Astrocyte of the spinal cord (primary cell): Measurements from ENCODE around the gene SPATA31C1.

Experiments
- DNase-seq: peaks from one replicate; pipeline ENCODE4 v3.0.0; 2011; ENCODE audit warnings: low read depth, low spot score
- H3K4me3 ChIP-seq: 2 replicates; pipeline ENCODE4 v1.5.1; 2011; ENCODE audit warnings: low read depth, mild to moderate bottlenecking, low read length, moderate library complexity
- in situ Hi-C: cut with HindIII; loops from 2 replicates; pipeline ENCODE4 v1.10.0; 2017; ENCODE audit warnings: low sequenced_read_pairs
- TF ChIP-seq, protein P1 (sequence below): IDR thresholded peaks from 2 replicates; pipeline ENCODE4 v1.5.1; 2012; ENCODE audit warnings: low read depth, mild to moderate bottlenecking, low read length, inconsistent platforms

SPATA31C1 gene

DNA sequence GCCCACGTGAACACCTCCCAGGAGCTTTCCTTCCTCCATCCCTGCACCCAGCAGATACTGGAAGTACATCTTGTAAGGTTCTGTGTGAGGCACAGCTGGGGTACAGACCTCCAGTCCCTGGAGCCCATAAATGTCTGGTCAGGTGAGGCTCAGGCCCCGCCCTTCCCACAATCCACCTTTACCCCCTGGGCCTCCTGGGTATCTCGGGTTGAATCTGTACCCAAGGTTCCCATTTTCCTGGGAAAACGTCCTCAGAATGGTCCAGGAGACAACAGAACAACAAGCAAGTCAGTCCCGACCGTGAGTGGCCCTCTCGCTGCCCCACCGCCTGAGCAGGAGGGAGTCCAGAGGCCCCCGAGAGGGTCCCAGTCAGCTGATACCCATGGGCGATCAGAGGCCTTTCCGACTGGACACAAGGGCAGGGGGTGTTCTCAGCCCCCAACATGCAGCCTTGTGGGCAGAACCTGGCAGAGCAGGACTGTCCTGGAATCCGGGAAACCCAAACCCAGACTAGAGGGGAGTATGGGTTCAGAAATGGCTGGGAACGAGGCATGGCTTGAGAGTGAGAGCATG, 30.7 kb upstream of the SPATA31C1 start:
- TF ChIP-seq, protein P1, sequence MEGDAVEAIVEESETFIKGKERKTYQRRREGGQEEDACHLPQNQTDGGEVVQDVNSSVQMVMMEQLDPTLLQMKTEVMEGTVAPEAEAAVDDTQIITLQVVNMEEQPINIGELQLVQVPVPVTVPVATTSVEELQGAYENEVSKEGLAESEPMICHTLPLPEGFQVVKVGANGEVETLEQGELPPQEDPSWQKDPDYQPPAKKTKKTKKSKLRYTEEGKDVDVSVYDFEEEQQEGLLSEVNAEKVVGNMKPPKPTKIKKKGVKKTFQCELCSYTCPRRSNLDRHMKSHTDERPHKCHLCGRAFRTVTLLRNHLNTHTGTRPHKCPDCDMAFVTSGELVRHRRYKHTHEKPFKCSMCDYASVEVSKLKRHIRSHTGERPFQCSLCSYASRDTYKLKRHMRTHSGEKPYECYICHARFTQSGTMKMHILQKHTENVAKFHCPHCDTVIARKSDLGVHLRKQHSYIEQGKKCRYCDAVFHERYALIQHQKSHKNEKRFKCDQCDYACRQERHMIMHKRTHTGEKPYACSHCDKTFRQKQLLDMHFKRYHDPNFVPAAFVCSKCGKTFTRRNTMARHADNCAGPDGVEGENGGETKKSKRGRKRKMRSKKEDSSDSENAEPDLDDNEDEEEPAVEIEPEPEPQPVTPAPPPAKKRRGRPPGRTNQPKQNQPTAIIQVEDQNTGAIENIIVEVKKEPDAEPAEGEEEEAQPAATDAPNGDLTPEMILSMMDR, result no peak
- in situ Hi-C loops, result no loop called here
- no peak overlapping the region for H3K4me3 ChIP-seq
- no peak for DNase-seq

GRCh38 chr9:87887661-87888480, 29.9 kb upstream of the SPATA31C1 start:
- H3K4me3 ChIP-seq, result no peak overlapping the region
- DNase-seq, result no peak
- in situ Hi-C loops, result no loop called here
- TF ChIP-seq, protein P1, result no peak

- H3K4me3 ChIP-seq, result no peak overlapping the region
- no peak for DNase-seq
- TF ChIP-seq, protein P1, result no peak
- in situ Hi-C loops, result no loop called here
These were observed 29.3 kb upstream of the SPATA31C1 start for GRCh38 chr9:87888501-87888900.

DNA sequence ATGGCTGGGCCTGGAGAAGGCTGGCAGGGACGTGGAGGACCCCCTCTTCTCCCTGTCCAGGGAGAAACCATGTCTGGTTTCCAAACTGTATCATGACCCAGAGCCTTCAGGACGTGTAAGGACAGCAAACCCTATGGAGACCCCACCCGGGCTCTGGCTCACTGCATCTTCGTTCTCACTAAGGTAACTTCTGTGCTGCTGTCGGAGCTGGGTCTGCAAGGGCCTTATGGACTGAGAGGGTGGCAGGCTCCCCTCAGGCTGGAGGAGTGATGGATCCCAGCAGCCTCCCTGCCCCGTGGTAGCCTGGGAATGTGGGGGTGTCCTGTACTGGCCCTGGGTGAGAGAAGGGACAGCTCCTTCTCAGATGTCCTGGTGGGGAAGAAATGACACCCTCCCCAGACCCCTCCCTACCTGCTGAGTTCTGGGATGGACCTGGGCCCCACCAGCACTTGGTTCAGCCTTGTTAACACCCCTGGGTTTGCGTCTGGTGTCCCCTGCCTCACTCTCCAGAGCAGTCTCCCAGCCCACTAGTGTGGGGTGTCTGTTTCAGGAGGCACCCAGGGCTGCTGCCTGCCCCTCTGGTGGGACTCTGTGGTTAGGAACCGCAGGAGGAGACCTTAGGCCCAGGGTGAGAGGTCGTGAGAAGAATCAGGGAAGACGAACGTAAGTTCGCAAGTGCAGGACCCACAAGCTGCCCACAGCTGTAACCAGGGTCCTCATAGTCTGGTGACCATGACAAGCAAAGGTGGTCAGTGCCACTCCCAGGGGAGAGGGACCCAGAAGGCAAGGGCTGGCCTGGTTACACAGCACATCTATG, 28.5 kb upstream of the SPATA31C1 start:
- TF ChIP-seq, protein P1, result no peak
- in situ Hi-C loops, result no loop called here
- no peak for DNase-seq
- H3K4me3 ChIP-seq, result no peak overlapping the region

DNA sequence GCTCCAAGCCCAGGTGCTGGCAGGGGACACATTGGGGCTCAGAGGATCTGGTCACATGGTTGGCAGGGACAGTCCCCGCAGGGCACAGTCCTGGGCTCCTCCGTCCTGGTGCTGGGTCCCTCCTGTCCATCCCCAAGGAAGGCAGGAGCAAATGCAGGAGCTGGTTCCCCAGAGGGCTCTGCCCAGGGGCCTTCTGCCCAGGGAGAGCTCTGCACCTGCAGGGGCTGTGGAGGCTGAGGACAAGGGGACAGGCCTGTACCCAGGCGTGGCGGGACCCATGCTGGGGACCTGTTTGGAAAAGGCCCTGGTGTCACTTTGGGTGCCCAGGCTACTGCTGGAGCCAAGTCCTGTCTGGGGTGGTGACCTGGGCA, 27.9 kb upstream of the SPATA31C1 start:
- TF ChIP-seq, protein P1, result no peak
- DNase-seq, result no peak
- in situ Hi-C loops, result no loop called here

DNA sequence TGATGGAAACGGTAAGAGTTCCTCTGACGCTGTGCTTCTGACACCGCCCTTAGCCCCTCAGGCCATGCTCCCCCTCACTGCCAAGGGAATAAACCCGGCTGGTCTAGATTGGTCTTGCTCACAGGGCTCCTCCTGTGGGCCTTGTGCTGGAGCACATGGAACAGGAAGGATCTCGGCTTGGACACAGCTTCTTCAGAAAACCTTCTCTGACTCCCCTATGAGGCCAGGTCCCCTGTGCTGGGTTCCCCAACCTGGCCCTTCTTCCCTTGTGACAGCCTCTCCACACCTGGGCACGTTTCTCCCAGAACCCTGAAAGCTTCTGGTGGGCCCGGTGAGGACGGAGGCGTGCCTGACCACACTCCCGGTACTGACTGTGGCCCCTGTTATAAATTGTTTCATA, 26.9 kb upstream of the SPATA31C1 start:
- DNase-seq, result no peak
- in situ Hi-C loops, result no loop called here
- no peak overlapping the region for H3K4me3 ChIP-seq
- TF ChIP-seq, protein P1, result no peak

More for the DNA sequence above, 27.9 kb upstream of the SPATA31C1 start:
- no peak overlapping the region for H3K4me3 ChIP-seq
